Adipocyte (in vitro differentiated cells): ENCODE measurements around the gene ALG5.

Experiments used
- DNase-seq: peaks from one replicate; pipeline ENCODE4 v3.0.0-alpha.2; 2015; ENCODE audit warnings: low read depth
- H3K27me3 ChIP-seq: replicated peaks from 2 replicates; pipeline ENCODE4 v1.7.0; 2013; ENCODE audit warnings: mild to moderate bottlenecking, low read length, moderate library complexity; ENCODE audit not compliant: control insufficient read depth, insufficient read depth
- H3K36me3 ChIP-seq: 2 replicates; pipeline ENCODE4 v1.7.0; 2013; ENCODE audit warnings: low read length, mild to moderate bottlenecking, moderate library complexity; ENCODE audit not compliant: control insufficient read depth, insufficient read depth, severe bottlenecking
- H3K4me1 ChIP-seq: 2 replicates; pipeline ENCODE4 v1.7.0; 2013; ENCODE audit warnings: mild to moderate bottlenecking, low read length, moderate library complexity; ENCODE audit not compliant: control insufficient read depth, insufficient read depth
- H3K4me3 ChIP-seq: 2 replicates; pipeline ENCODE4 v1.7.0; 2013; ENCODE audit warnings: mild to moderate bottlenecking, low read length, moderate library complexity
- H3K9ac ChIP-seq: 2 replicates; pipeline ENCODE4 v1.7.0; 2013; ENCODE audit warnings: mild to moderate bottlenecking, low read length, moderate library complexity
- H3K9me3 ChIP-seq: 2 replicates; pipeline ENCODE4 v1.7.0; 2013; ENCODE audit warnings: mild to moderate bottlenecking, low read length, moderate library complexity; ENCODE audit not compliant: control insufficient read depth

The ALG5 gene

DNA sequence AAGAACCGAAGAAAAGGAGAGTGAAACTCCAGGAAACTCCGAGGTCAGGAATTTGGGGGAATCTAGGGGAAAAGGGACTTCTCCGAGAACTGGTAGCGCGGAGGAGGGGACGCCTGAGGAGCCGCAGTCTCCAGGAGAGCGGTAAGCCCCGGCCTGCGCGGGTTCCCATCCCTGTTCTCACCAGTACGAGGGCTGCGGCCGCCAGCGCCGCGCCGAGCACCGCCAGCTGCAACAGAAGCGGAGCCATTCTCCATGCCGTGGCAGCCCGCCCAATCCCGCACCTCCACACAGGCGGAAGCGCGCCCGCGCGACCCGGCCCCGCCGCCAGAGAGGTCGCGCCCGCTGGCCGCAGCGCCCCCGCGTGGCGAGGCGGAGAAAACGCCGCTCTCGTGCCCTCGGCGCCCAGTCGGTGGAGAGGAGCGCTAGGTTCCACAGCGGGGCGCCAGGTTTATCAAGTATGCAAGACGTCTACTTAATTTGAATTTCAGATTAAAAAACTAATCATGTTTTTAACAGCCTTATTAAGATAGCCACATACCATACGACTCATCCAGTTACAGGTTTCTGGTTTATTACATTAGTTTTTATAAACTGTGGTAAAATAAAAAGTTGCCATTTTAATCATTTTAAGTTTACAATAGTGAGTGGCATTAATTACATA, at the start of gene ALG5:
Gene ALG5 (minus strand): TSS at position 287 of the 661 bp plus-strand sequence. CDS start 40 bp downstream, at position 247.
- DNase-seq = peak; percentile 97
- Histone ChIP-seq H3K4me3 (peak within 1 kb of the TSS; percentile 99), H3K9ac (peak within 1 kb of the TSS; percentile 98), H3K27me3 (no peaks in the 10 kb centered on the region), H3K9me3 (no peaks in the 10 kb centered on the region), H3K36me3 (peaks cover 30% of the 10 kb centered on the region), H3K4me1 (peaks cover 18% of the 10 kb centered on the region)

DNA sequence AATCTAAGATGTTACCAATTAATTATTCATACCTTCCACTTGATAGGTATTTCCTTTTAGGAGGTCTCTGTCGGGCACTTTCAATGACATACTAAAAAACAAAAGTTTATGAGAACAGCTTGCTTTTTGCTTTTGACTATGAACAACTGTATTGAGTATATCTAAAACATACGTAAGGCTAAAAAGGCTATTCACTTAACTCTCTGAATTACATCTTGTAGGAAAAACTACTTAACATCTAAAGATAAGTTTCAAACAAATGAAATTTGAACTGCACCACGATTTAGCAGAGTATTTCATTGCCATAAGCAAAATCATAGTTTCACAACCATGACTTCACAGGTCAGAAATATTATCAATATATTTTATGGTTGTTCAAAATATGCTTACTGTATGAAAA, 48.7 kb upstream of the ALG5 start:
- no peaks in the 10 kb centered on the region for H3K27me3 ChIP-seq
- no peak overlapping the region for H3K9ac ChIP-seq
- H3K9me3 ChIP-seq = no peaks in the 10 kb centered on the region
- no peaks in the 10 kb centered on the region for H3K4me1 ChIP-seq
- no peak for DNase-seq
- H3K4me3 ChIP-seq = no peak overlapping the region
- peaks cover 66% of the 10 kb centered on the region for H3K36me3 ChIP-seq

DNA sequence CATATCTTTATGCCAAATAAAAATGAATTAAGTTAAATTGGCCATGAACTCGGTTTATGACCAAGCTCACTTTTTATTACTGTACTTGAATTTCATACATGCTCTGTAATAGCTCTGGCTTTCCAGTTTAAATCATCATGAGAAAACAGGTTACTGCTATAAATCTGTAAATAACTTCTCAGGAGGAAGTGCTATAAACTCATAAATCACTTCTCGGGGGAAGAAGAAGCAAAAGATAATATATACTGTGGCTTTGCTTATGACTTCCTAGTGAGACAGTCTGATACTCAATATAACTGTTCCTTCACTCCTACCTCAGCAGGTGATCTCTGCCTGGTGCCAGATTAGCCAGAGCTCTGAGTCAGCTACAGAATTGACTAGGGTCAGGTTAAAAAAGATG, 47.9 kb upstream of the ALG5 start:
- DNase-seq = no peak
- Histone ChIP-seq H3K9me3 (no peaks in the 10 kb centered on the region), H3K9ac (no peak overlapping the region), H3K4me1 (no peaks in the 10 kb centered on the region), H3K27me3 (no peaks in the 10 kb centered on the region), H3K36me3 (peaks cover 75% of the 10 kb centered on the region), H3K4me3 (no peak overlapping the region)

DNA sequence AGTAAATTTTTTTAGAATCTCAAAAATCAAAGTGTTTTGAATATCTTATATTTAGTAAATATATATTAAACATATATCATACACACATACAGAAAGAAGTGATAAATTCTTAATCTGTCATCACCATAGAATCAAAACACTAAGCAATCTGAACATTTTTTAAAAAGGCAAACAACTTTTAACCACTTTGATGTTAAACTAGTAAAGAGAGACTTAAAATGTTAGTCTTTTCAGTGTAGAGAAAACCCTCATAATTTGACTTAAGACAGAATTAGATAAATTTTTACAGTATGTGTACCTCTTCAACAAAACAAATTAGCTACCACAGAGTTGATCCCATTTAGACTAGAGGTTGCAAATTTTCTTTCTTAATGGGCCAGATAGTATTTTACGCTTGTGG, 46.9 kb upstream of the ALG5 start:
- H3K4me3 ChIP-seq = no peak overlapping the region
- peaks cover 81% of the 10 kb centered on the region for H3K36me3 ChIP-seq
- H3K4me1 ChIP-seq = no peaks in the 10 kb centered on the region

DNA sequence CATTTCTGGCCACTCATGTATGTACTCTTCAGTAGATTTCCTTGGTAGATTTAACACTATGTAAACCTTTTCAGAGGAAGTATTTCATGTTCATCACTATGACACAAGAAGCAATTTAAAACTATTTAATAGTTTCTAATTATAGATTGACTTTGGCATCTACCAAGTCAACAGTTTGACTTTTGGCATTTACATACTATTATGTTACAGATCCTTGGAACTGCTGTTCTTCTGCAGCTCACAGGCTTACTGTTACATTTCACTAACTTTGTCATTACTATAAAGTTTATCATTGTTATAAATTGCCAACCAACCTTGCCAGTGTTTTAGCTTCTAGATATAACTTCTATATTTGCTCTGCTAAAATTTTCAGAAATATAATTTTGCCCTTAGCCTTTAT, 41.6 kb upstream of the ALG5 start:
- peaks cover 91% of the 10 kb centered on the region for H3K36me3 ChIP-seq

More for the DNA sequence above, 46.9 kb upstream of the ALG5 start:
- H3K27me3 ChIP-seq = no peaks in the 10 kb centered on the region
- no peaks in the 10 kb centered on the region for H3K9me3 ChIP-seq
- DNase-seq = no peak
- H3K9ac ChIP-seq = no peak overlapping the region

DNA sequence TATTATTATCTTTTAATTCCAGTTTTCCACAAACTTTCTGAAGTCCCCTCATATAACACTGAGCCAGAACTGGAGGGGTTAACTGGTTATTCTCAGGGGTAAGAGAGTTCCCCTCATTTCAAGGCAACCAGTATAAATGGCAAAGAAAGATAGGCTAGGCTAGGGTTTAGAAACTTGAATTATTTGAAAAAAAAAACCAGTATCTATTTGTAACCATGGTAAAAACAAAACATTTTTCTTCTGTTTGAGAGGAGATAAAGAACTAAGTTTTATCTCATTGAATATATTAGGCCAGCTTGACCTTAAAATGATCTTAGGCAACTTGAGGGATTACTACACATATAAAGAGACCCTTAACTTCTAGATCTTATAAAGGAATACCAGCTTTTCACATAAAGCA, 40.8 kb upstream of the ALG5 start:
- no peak for DNase-seq
- peaks cover 95% of the 10 kb centered on the region for H3K36me3 ChIP-seq
- H3K27me3 ChIP-seq = no peaks in the 10 kb centered on the region
- H3K9me3 ChIP-seq = peaks cover 4% of the 10 kb centered on the region
- no peak overlapping the region for H3K9ac ChIP-seq
- no peaks in the 10 kb centered on the region for H3K4me1 ChIP-seq
- no peak overlapping the region for H3K4me3 ChIP-seq

More for the DNA sequence above, 41.6 kb upstream of the ALG5 start:
- Histone ChIP-seq H3K4me1 (no peaks in the 10 kb centered on the region), H3K4me3 (no peak overlapping the region), H3K9me3 (no peaks in the 10 kb centered on the region), H3K27me3 (no peaks in the 10 kb centered on the region), H3K9ac (no peak overlapping the region)
- no peak for DNase-seq

GRCh38 chr13:37037241-37037640, 38.1 kb upstream of the ALG5 start:
- no peak overlapping the region for H3K9ac ChIP-seq
- DNase-seq = no peak
- no peak overlapping the region for H3K4me3 ChIP-seq
- peaks cover 94% of the 10 kb centered on the region for H3K36me3 ChIP-seq
- no peaks in the 10 kb centered on the region for H3K27me3 ChIP-seq
- no peaks in the 10 kb centered on the region for H3K4me1 ChIP-seq
- peaks cover 6% of the 10 kb centered on the region for H3K9me3 ChIP-seq

DNA sequence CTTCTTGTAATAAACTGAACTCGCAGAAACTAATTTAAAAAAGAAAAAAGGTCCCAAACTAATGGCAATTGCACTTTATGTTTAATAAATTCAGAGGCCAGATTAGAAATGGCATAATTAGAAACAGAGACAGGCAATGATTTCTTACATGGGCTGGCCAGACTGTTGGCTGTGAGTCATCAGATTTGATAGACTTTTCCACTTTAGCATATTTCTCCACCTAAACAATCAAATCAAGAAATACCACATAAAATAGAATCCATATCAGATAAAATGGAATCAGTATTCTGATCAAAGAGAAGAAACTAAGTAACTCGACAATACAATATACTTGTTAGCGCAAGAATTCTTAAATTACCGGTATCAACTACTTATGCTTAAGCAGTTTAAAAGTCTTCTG, 30.5 kb upstream of the ALG5 start:
- no peaks in the 10 kb centered on the region for H3K27me3 ChIP-seq
- no peaks in the 10 kb centered on the region for H3K9me3 ChIP-seq
- no peak overlapping the region for H3K9ac ChIP-seq
- no peak overlapping the region for H3K4me3 ChIP-seq
- H3K4me1 ChIP-seq = peaks cover 12% of the 10 kb centered on the region
- peaks cover 89% of the 10 kb centered on the region for H3K36me3 ChIP-seq
- peak; percentile 71 for DNase-seq

DNA sequence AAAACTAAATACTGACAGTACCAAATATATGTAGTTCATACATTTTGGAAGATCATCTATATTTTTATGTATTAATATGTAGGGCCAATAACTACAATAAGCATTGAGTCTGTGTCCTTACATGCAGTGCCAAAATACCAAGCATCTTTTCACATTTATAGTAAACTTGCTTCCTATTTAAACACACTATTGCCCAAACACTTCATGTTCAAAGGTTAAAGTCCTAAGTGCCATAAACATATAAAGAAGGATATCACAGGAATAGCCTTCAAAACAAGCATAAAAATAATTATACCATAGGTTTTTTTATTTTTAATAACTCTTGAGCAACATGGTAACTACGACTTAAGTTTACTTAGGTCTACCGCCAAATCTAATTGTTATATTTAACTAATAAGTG, 28.5 kb upstream of the ALG5 start:
- H3K9me3 ChIP-seq = no peaks in the 10 kb centered on the region
- peaks cover 21% of the 10 kb centered on the region for H3K4me1 ChIP-seq
- H3K27me3 ChIP-seq = no peaks in the 10 kb centered on the region
- H3K4me3 ChIP-seq = no peak overlapping the region
- H3K36me3 ChIP-seq = peaks cover 90% of the 10 kb centered on the region
- no peak overlapping the region for H3K9ac ChIP-seq
- no peak for DNase-seq

DNA sequence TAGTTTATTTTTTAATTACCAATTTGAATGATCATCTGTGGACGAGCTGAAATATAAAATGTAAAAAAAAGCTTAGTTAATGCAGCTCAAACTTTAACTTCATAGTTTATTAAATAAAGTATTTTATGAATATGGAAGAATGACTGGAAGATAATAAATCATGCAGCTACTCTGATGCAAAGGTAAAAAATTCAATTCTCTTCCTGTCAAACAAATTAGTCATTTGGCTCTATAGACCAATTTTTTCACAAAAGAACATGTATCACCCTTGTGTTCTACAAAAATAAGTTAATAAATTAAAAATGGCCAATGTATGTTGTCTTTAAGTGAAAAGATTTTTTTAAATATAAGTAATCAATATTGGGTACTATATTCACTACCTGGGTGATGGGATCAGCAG, 27.6 kb upstream of the ALG5 start:
- DNase-seq = no peak
- H3K4me1 ChIP-seq = peaks cover 21% of the 10 kb centered on the region
- H3K27me3 ChIP-seq = no peaks in the 10 kb centered on the region
- no peaks in the 10 kb centered on the region for H3K9me3 ChIP-seq
- H3K4me3 ChIP-seq = no peak overlapping the region
- H3K9ac ChIP-seq = no peak overlapping the region
- H3K36me3 ChIP-seq = peaks cover 90% of the 10 kb centered on the region

DNA sequence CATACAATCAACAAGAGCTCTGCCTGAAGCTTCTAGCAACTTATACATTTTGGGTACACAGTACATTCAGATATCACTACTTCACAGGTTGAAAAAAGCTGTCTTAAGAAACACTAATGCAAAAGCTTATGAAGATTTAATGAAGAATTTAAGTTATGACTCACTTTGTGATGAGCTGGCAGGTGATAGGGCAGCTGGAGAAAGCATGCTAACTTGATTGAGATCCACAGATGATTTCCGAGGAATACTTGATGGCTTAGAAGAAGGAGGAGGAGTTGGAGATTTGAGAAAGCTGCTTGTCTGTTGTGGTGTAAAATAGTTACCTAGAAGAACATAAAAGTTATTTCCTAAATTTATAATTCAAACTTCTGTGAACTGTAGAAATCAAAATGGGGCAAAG, 24.7 kb upstream of the ALG5 start:
- Histone ChIP-seq H3K4me1 (peaks cover 12% of the 10 kb centered on the region), H3K9ac (no peak overlapping the region), H3K36me3 (peaks cover 95% of the 10 kb centered on the region), H3K4me3 (no peak overlapping the region), H3K27me3 (no peaks in the 10 kb centered on the region), H3K9me3 (no peaks in the 10 kb centered on the region)
- peak; percentile 22 for DNase-seq

GRCh38 chr13:37014609-37015008, 15.5 kb upstream of the ALG5 start:
- Histone ChIP-seq H3K36me3 (peaks cover 80% of the 10 kb centered on the region), H3K27me3 (no peaks in the 10 kb centered on the region), H3K4me3 (no peak overlapping the region)

More at GRCh38 chr13:37014609-37015008, 15.5 kb upstream of the ALG5 start:
- Histone ChIP-seq H3K9me3 (no peaks in the 10 kb centered on the region), H3K9ac (no peak overlapping the region), H3K4me1 (peaks cover 11% of the 10 kb centered on the region)
- peak; percentile 75 for DNase-seq
